ENCODE measurements around the gene ZNRD2.

ZNRD2 gene

GRCh38 chr11:65538232-65538914 lies 31.9 kb upstream of the ZNRD2 start:
- TF ChIP-seq CTCF (IDR thresholded peaks at IDR 0.05) = no peak

- no peak for TF ChIP-seq CTCF (IDR thresholded peaks at IDR 0.05)
Observed at GRCh38 chr11:65538915-65539743, 31.1 kb upstream of the ZNRD2 start.

- TF ChIP-seq CTCF (IDR thresholded peaks at IDR 0.05) = peak; percentile 47
Observed at GRCh38 chr11:65539744-65540289, 30.5 kb upstream of the ZNRD2 start.

GRCh38 chr11:65540290-65541092 lies 29.8 kb upstream of the ZNRD2 start:
- peak; percentile 80 for TF ChIP-seq CTCF (IDR thresholded peaks at IDR 0.05)

- no peak; the same call in 1 of the 2 replicates for TF ChIP-seq CTCF (IDR thresholded peaks at IDR 0.05)
Observed at GRCh38 chr11:65541093-65541982, 28.9 kb upstream of the ZNRD2 start.

DNA sequence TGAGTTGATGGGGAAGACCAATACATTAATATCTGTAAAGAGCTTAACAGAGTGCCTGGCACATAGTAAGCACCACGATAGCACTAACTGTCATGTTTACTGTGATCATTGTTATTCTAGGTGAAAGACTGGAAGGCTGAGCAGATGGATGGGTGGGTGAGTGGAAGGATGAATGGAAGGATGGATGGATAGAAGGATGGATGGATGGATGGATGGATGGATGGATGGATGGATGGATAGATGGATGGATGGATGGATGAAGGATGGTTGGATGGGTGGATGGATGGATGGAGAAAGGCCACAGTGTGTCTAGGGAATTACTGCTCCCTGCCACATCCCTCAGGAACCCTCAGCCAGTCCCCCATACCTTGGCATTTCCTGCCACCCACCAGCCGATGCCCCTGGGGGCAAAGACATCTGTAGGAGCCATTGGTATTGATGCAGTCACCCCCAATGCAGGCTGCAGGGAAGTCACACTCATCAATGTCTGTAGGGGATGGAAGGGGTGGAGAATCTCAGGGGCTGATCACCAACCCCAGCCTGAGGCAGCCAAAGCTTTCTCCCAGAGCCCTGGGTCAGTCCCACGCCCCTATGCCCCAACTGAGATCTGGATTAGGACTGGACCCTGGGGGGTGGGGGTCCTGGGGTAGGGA lies 27.4 kb upstream of the ZNRD2 start:
- TF ChIP-seq CTCF (IDR thresholded peaks at IDR 0.05) = no peak
